Muscle layer of duodenum (tissue), 2 donors: ENCODE measurements around the gene TTLL11.
"Not testable (repeated sequence)": the region's sequence is repeated elsewhere in the genome, so short reads cannot be mapped to it uniquely, and the experiment has no call there.

Source experiments
- H3K27ac ChIP-seq: one replicate; pipeline ENCODE4 v1.7.0; 2013; ENCODE audit warnings: mild to moderate bottlenecking, low read length
- H3K27me3 ChIP-seq: one replicate; pipeline ENCODE4 v1.7.0; 2013; ENCODE audit warnings: low read depth, mild to moderate bottlenecking, control low read depth, low read length
- H3K36me3 ChIP-seq, 2 donors: one replicate each; pipeline ENCODE4 v1.7.0; 2013; ENCODE audit warnings: low read length in 2 of 2, control low read depth in 1 of 2, mild to moderate bottlenecking in 1 of 2; ENCODE audit not compliant: insufficient read depth in 2 of 2, control insufficient read depth in 1 of 2
- H3K4me1 ChIP-seq, 2 donors: one replicate each; pipeline ENCODE4 v1.7.0; 2013; ENCODE audit warnings: low read length in 2 of 2, mild to moderate bottlenecking in 2 of 2, control low read depth in 1 of 2, moderate library complexity in 1 of 2; ENCODE audit not compliant: insufficient read depth in 2 of 2, control insufficient read depth in 1 of 2
- H3K4me3 ChIP-seq, 2 donors: one replicate each; pipeline ENCODE4 v1.7.0; 2013; ENCODE audit warnings: low read length in 2 of 2, low read depth in 1 of 2, mild to moderate bottlenecking in 1 of 2
- H3K9me3 ChIP-seq, 2 donors: one replicate each; pipeline ENCODE4 v1.7.0; 2013; ENCODE audit warnings: low read length in 2 of 2, control low read depth in 1 of 2, mild to moderate bottlenecking in 1 of 2; ENCODE audit not compliant: control insufficient read depth in 1 of 2
- donor health status: healthy.

TTLL11 gene

GRCh38 chr9:121792476-121792875, 300.6 kb downstream of the TTLL11 start:
- not testable (repeated sequence) for H3K27me3 ChIP-seq, H3K36me3 ChIP-seq, H3K9me3 ChIP-seq, H3K4me3 ChIP-seq, H3K27ac ChIP-seq, H3K4me1 ChIP-seq

DNA sequence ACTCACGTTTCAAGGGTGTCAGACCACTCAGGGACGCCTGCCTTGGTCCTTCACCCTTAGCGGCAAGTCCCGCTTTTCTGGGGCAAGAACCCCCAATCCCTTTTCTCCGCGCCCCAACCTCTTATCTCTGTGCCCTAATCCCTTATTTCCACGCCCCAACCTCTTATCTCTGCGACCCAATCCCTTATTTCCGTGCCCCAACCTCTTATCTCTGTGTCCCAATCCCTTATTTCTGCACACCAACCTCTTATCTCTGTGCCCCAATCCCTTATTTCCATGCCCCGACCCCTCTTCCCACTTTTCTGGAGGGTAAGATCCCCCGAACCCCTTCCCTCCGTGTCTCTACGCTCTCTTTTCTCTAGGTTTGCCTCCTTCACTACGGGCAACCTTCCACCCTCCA, 302.3 kb downstream of the TTLL11 start:
- Histone ChIP-seq H3K9me3 (no peaks in the 10 kb centered on the region), H3K27ac (no peak overlapping the region), H3K4me3 (no peak overlapping the region)

DNA sequence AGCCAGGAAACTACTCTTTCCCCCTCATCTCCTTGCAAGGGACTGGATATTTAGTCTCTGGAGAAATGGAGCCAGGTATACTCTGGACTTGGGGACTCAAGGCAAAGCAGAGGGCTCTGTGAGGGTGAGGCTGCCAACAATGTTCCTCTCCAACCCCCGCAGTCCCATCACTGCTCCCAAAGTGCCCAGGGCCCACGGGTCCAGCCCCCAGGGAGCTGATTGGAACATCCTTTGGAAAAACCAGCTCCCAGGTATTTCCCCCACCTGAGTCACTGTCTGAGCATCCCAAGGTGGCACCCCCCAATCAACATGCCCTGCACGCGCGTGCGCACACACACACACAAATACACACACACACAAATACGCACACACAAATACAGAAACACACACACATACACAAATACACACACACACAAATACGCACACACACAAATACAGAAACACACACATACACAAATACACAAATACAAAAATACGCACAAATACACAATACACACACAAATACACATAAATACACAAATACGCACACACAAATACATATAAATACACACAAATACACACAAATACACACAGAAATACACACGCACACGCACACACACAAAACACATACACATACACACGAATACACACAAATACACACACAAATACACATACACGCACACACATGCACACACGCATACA, 304.3 kb downstream of the TTLL11 start:
- H3K36me3 ChIP-seq, result peaks cover 0 to 22% of the 10 kb centered on the region in 2 donors
- H3K4me3 ChIP-seq, result no peak overlapping the region
- H3K27me3 ChIP-seq, result no peaks in the 10 kb centered on the region
- H3K27ac ChIP-seq, result no peak overlapping the region
- H3K9me3 ChIP-seq, result no peaks in the 10 kb centered on the region
- no peaks in the 10 kb centered on the region for H3K4me1 ChIP-seq

More for the DNA sequence above, 302.3 kb downstream of the TTLL11 start:
- Histone ChIP-seq H3K27me3 (no peaks in the 10 kb centered on the region), H3K36me3 (peaks cover 0 to 7% of the 10 kb centered on the region in 2 donors), H3K4me1 (no peaks in the 10 kb centered on the region)

GRCh38 chr9:121786998-121787422, 306.1 kb downstream of the TTLL11 start:
- Histone ChIP-seq H3K27me3 (no peaks in the 10 kb centered on the region), H3K4me3 (no peak overlapping the region), H3K27ac (no peak overlapping the region), H3K36me3 (peaks cover 8 to 40% of the 10 kb centered on the region in 2 donors), H3K4me1 (no peaks in the 10 kb centered on the region), H3K9me3 (no peaks in the 10 kb centered on the region)

GRCh38 chr9:121786543-121786948, 306.6 kb downstream of the TTLL11 start:
- Histone ChIP-seq H3K9me3 (no peaks in the 10 kb centered on the region), H3K27ac (no peak overlapping the region), H3K4me1 (no peaks in the 10 kb centered on the region), H3K36me3 (peaks cover 12 to 43% of the 10 kb centered on the region in 2 donors), H3K4me3 (no peak overlapping the region), H3K27me3 (no peaks in the 10 kb centered on the region)

DNA sequence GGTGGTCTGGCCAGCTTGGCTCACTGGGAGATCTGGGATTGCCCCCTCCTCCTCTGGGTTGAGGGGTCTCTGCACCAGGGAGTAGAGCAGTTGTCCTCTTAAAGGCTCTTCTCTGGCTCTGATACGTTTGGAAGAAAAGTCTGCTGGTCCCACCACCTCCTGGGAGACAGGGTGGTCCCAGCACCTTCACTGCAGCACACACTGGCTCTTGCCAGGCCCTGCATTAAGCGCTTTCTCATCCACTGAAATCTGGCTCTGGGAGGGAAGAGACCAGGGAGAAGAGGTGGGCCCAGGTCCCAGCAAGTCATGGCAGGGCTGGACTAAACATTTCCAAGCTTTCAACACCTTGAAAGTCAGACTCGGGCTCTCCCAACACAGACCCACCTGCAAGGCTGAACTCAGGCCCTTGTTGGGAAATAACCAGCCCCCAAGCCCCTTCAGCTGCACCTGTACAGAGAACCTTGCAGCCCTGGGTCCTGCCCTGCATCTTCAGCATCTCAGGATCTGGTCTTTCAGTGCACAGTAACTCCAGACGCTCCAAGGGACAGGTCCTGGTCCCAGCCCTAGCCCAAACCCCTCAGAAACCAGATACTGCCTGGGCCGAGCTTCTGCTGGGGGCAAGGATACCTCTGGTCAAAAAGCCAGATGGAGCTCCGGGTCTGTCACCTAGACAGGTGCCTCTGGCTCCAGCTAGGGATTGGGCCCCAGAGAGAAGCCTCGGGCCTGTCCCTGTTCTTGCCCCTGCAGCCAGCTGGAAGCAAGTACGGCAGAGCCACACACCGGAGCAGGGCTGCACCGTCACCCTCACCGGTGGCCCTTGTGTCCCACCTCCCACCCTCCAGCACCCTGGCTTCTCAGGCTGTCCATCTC, 307.2 kb downstream of the TTLL11 start:
- peaks cover 19 to 48% of the 10 kb centered on the region in 2 donors for H3K36me3 ChIP-seq

GRCh38 chr9:121784731-121785411, 308.2 kb downstream of the TTLL11 start:
- Histone ChIP-seq H3K27ac (no peak overlapping the region), H3K9me3 (no peaks in the 10 kb centered on the region), H3K27me3 (no peaks in the 10 kb centered on the region), H3K4me3 (no peak overlapping the region), H3K36me3 (peaks cover 19 to 48% of the 10 kb centered on the region in 2 donors), H3K4me1 (no peaks in the 10 kb centered on the region)

More for the DNA sequence above, 307.2 kb downstream of the TTLL11 start:
- no peak overlapping the region for H3K4me3 ChIP-seq
- no peak overlapping the region for H3K27ac ChIP-seq
- H3K27me3 ChIP-seq, result no peaks in the 10 kb centered on the region
- H3K4me1 ChIP-seq, result no peaks in the 10 kb centered on the region
- H3K9me3 ChIP-seq, result no peaks in the 10 kb centered on the region

- no peaks in the 10 kb centered on the region for H3K27me3 ChIP-seq
- H3K9me3 ChIP-seq, result no peaks in the 10 kb centered on the region
- peaks cover 19 to 48% of the 10 kb centered on the region in 2 donors for H3K36me3 ChIP-seq
- no peak overlapping the region for H3K4me3 ChIP-seq
- H3K4me1 ChIP-seq, result no peaks in the 10 kb centered on the region
- no peak overlapping the region for H3K27ac ChIP-seq
Observed at GRCh38 chr9:121783521-121784507, 309.3 kb downstream of the TTLL11 start.

GRCh38 chr9:121783111-121783510, 310.0 kb downstream of the TTLL11 start:
- H3K9me3 ChIP-seq, result no peaks in the 10 kb centered on the region
- H3K4me3 ChIP-seq, result no peak overlapping the region
- no peak overlapping the region for H3K27ac ChIP-seq
- H3K4me1 ChIP-seq, result peaks cover 0 to 4% of the 10 kb centered on the region in 2 donors
- no peaks in the 10 kb centered on the region for H3K27me3 ChIP-seq
- H3K36me3 ChIP-seq, result peaks cover 19 to 48% of the 10 kb centered on the region in 2 donors

DNA sequence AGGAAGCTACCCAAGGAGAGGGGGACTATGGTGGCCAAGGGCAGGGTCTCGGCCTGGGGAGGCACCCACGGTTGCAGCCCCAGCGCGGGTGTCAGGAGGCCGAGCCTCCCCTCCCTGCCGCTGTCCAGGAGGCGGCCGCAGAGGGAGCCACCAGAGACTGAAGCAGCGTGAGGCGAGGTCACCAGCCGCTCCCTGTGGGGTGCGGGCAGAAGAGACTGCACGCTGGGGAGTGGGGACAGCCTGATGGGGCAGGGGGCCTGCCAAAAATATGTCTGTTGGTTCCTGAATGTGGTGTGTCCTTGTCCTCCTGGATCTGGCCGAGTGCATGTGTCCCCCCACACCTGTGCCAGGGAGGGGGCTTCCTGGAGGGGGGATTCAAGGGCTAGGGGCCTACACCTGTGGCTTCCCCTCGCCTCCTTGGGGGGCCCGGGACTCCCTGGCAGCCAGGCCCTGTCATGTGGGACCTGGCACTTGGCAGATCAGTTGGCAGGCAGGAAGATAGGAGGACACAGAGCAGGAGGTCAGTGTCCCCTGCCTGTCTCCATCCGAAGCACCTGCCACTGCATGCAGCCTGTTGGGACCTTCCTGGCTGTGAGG, 310.5 kb downstream of the TTLL11 start:
- Histone ChIP-seq H3K4me1 (peaks cover 0 to 4% of the 10 kb centered on the region in 2 donors), H3K36me3 (peaks cover 23 to 50% of the 10 kb centered on the region in 2 donors)

More for the DNA sequence above, 310.5 kb downstream of the TTLL11 start:
- Histone ChIP-seq H3K27ac (no peak overlapping the region), H3K4me3 (no peak overlapping the region), H3K27me3 (no peaks in the 10 kb centered on the region), H3K9me3 (peaks cover 0 to 3% of the 10 kb centered on the region in 2 donors)
